Left lung (tissue), 10 donors: ENCODE data around the gene ZFPM1. TPM values are rescaled to one million over a fixed set of nuclear protein-coding genes. Genes with fewer than 3 reads are reported as not detected.

ENCODE experiments used
- ATAC-seq: fragments of 200-7000 bp; cut with Tn5 transposase; one replicate; pipeline ENCODE4 v1.9.1; 2020; ENCODE audit warnings: moderate library complexity
- DNase-seq, 4 donors: peaks; one replicate each; pipeline ENCODE4 v3.0.0-alpha.2; 2013 to 2020
- H3K27ac ChIP-seq, 2 donors: fragments of 200-600 bp; sonication (generic) in 1 of 2; one replicate each; pipeline versions ENCODE4 v1.5.0 to v1.8.0; 2020 to 2021
- H3K27me3 ChIP-seq, 2 donors: fragments of 200-600 bp; sonication (generic) in 1 of 2; one replicate each; pipeline versions ENCODE4 v1.5.0 to v1.8.0; 2020 to 2021
- H3K36me3 ChIP-seq, 2 donors: fragments of 200-600 bp; sonication (generic) in 1 of 2; one replicate each; pipeline versions ENCODE4 v1.5.0 to v1.8.0; 2020 to 2021
- H3K4me1 ChIP-seq, 2 donors: fragments of 200-600 bp; one replicate each; pipeline ENCODE4 v1.8.0; 2021
- H3K4me3 ChIP-seq, 2 donors: fragments of 200-600 bp; sonication (generic) in 1 of 2; one replicate each; pipeline versions ENCODE4 v1.5.0 to v1.8.0; 2020 to 2021; ENCODE audit warnings: mild to moderate bottlenecking in 1 of 2
- H3K9me3 ChIP-seq, 2 donors: fragments of 200-600 bp; sonication (generic) in 1 of 2; one replicate each; pipeline versions ENCODE4 v1.5.0 to v1.8.0; 2020 to 2021
- CTCF ChIP-seq, 2 donors: fragments of 200-600 bp; sonication (generic) in 1 of 2; IDR thresholded peaks; one replicate each; pipeline versions ENCODE4 v1.5.0 to v1.8.0; 2021; ENCODE audit warnings: antibody characterized with exemption in 2 of 2
- intact Hi-C, 2 donors: fragments of 100-400 bp; cut with DNase I; formaldehyde crosslinking; loops; one replicate each; pipeline versions ENCODE4 v1.11.2 to v1.14.2; 2022
- polyA plus RNA-seq, 6 donors: library from polyadenylated mRNA; unstranded; fragments of 120-200 nt; gene quantifications; one replicate each; pipeline ENCODE4 v1.2.1, GENCODE V29; 2013; ENCODE audit not compliant: insufficient read length in 6 of 6
- total RNA-seq, 2 donors: library from RNA; stranded (reverse); fragmentation: NEBNext Ultra II Directional; extraction: Animal tissue kit (Norgen Biotek cat#: 25700); gene quantifications; one replicate each; pipeline ENCODE4 v1.2.1, GENCODE V29; 2021
- donor health status: DM: no; HTN: yes; CAD: no.
- donor health status: DM: no; HTN: no; CAD: no.

ZFPM1 gene
- total and polyA plus RNA-seq, 8 donors, result 1.8 to 7.0 (median 3.6) TPM

- no peak overlapping the region for H3K27ac ChIP-seq
Measured at GRCh38 chr16:88489163-88489741, 36.2 kb downstream of the ZFPM1 start.

GRCh38 chr16:88491001-88491559, 38.0 kb downstream of the ZFPM1 start:
- intact Hi-C loops, result no loop called here
- Histone ChIP-seq H3K36me3 (no peaks in the 10 kb centered on the region), H3K27me3 (no peaks in the 10 kb centered on the region), H3K27ac (no peak overlapping the region), H3K4me1 (no peaks in the 10 kb centered on the region), H3K4me3 (no peak overlapping the region), H3K9me3 (no peaks in the 10 kb centered on the region)
- no peak for ATAC-seq
- no peak for TF ChIP-seq CTCF (IDR thresholded peaks at IDR 0.05)
- DNase-seq, result no peak

More at GRCh38 chr16:88489163-88489741, 36.2 kb downstream of the ZFPM1 start:
- DNase-seq (no peak), ATAC-seq (no peak)
- Histone ChIP-seq H3K27me3 (no peaks in the 10 kb centered on the region), H3K36me3 (no peaks in the 10 kb centered on the region), H3K4me1 (no peaks in the 10 kb centered on the region), H3K4me3 (no peak overlapping the region), H3K9me3 (no peaks in the 10 kb centered on the region)
- intact Hi-C loops, result no loop called here
- no peak for TF ChIP-seq CTCF (IDR thresholded peaks at IDR 0.05)

- no peak for TF ChIP-seq CTCF (IDR thresholded peaks at IDR 0.05)
- no peak overlapping the region for H3K27ac ChIP-seq
- no peaks in the 10 kb centered on the region for H3K4me1 ChIP-seq
- no peaks in the 10 kb centered on the region for H3K36me3 ChIP-seq
- H3K27me3 ChIP-seq, result no peaks in the 10 kb centered on the region
- H3K9me3 ChIP-seq, result no peaks in the 10 kb centered on the region
- intact Hi-C loops, result no loop called here
- ATAC-seq (no peak), DNase-seq (no peak)
- no peak overlapping the region for H3K4me3 ChIP-seq
Measured at GRCh38 chr16:88491560-88492310, 38.7 kb downstream of the ZFPM1 start.

GRCh38 chr16:88493879-88494278, 40.8 kb downstream of the ZFPM1 start:
- no peak for TF ChIP-seq CTCF (IDR thresholded peaks at IDR 0.05)
- intact Hi-C loops, result no loop called here
- H3K4me3 ChIP-seq, result no peak overlapping the region
- no peak for DNase-seq
- H3K4me1 ChIP-seq, result no peaks in the 10 kb centered on the region
- no peak overlapping the region for H3K27ac ChIP-seq
- no peak for ATAC-seq
- H3K27me3 ChIP-seq, result no peaks in the 10 kb centered on the region
- H3K9me3 ChIP-seq, result no peaks in the 10 kb centered on the region
- no peaks in the 10 kb centered on the region for H3K36me3 ChIP-seq
